ENCODE results near the gene SMG9. TPM values are rescaled to one million over a fixed set of nuclear protein-coding genes. Genes with fewer than 3 reads are reported as not detected.

Gene SMG9
- total and polyA plus RNA-seq, 2 of the 4 experiments (the other 2 are of a cell fraction), result 4.8 to 24.3 TPM

GRCh38 chr19:43774103-43774939 lies 19.6 kb upstream of the SMG9 start (continued):
- peak; percentile 96 for TF ChIP-seq CTCF (conservative IDR thresholded peaks at IDR 0.05; ENCODE audit: low read depth, low read length)
- TF ChIP-seq RAD21 (IDR thresholded peaks at IDR 0.05; ENCODE audit: low read length), result peak; percentile 67

DNA sequence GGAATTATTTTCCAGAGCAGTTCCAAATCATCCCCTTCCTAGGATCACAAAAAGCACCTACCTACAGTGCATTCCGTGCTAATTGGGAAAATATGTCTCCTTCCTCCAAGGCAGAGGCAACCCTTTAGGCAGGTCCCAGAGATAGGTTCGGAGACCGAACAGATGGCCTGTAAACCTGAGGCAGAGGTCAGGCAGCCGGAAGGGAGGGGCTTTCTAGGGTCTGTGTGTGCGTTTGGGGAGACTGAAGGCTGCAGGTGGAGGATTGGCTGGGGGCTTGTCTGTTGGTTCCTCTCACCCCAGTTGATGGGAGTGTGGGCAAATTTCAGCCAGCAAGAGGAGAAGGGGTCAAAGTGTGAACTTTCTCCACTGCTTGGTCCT lies 19.0 kb upstream of the SMG9 start:
- WGBS, 2 experiments (ENCODE audit: extremely low coverage in 2 of 2, insufficient read length in 1 of 2), result 0% methylated on average over 1 of the region's 5 CpGs; no CpG with 5 or more reads in 1 of the 2 experiments
- H4K5ac ChIP-seq (ENCODE audit: low read depth, low read length), result no peak overlapping the region
- no peak overlapping the region for H3K4ac ChIP-seq (ENCODE audit: low read depth, low read length)
- POLR2A ChIA-PET (ENCODE audit: unreplicated experiment), result no interaction called here
- H3K79me1 ChIP-seq (ENCODE audit: low read depth in 1 of 2, low read length in 2 of 2), result no peaks in the 10 kb centered on the region
- peak overlapping the region; percentile 90 for H2AK9ac ChIP-seq (replicated peaks; ENCODE audit: low read depth, low read length, poor library complexity)
- no peaks in the 10 kb centered on the region for H3K9me3 ChIP-seq (ENCODE audit: control insufficient read depth, insufficient read depth, low read length)
- no peak overlapping the region for H2AK5ac ChIP-seq (ENCODE audit: low read depth, low read length)
- H3K14ac ChIP-seq (replicated peaks; ENCODE audit: low read depth, low read length), result no peak overlapping the region
- H4K20me1 ChIP-seq (ENCODE audit: insufficient read depth, low read length), result no peaks in the 10 kb centered on the region; the same call in 1 of the 2 replicates
- DNase-seq, result no peak
- dilution Hi-C loops (cut with HindIII; ENCODE audit: low sequenced_read_pairs, unreplicated experiment), result no loop called here
- peaks cover 3% of the 10 kb centered on the region for H3K4me1 ChIP-seq (ENCODE audit: control insufficient read depth, insufficient read depth, low read length)
- H2BK5ac ChIP-seq (ENCODE audit: low read depth, low read length, poor library complexity, severe bottlenecking), result no peak overlapping the region
- no peak for ATAC-seq (ENCODE audit: low read depth)
- H2BK15ac ChIP-seq (ENCODE audit: low read depth, low read length), result no peak overlapping the region
- H3K27me3 ChIP-seq (ENCODE audit: control insufficient read depth, insufficient read depth, low read length), result peaks cover 11% of the 10 kb centered on the region
- H3K4me3 ChIP-seq (ENCODE audit: insufficient read depth, low read depth, low read length), result no peak overlapping the region
- no TSS peak for BruUV-seq (replicated peaks)
- intact Hi-C loops (cut with micrococcal nuclease), result no loop called here
- in situ Hi-C loops (cut with MboI; ENCODE audit: low sequenced_read_pairs), result no loop called here
- H4K8ac ChIP-seq (ENCODE audit: low read depth in 2 of 2, low read length in 2 of 2), result no peak overlapping the region
- H3K4me2 ChIP-seq (ENCODE audit: low read depth, low read length), result no peak overlapping the region
- no peak overlapping the region for H3K56ac ChIP-seq (ENCODE audit: extremely low read depth, insufficient read depth, low read length)
- CTCF ChIA-PET, result interaction anchor here (0.6 to 1.4 kb wide), 5 partner anchors 9 to 35 kb away, joined by 3 to 10 read pairs (median 4); no protein-coding TSS in a partner anchor
- no peaks in the 10 kb centered on the region for H3K36me3 ChIP-seq (ENCODE audit: control insufficient read depth, insufficient read depth, low read length)
- H2AFZ ChIP-seq (replicated peaks; ENCODE audit: low read length, poor library complexity), result peak overlapping the region; percentile 91
- no peak overlapping the region for H2BK120ac ChIP-seq (ENCODE audit: low read depth, low read length)
- H4K91ac ChIP-seq (ENCODE audit: insufficient read depth, low read depth, low read length), result no peak overlapping the region
- H3K23ac ChIP-seq (ENCODE audit: low read depth, low read length), result no peak overlapping the region
- no peak overlapping the region for H2BK20ac ChIP-seq (ENCODE audit: low read depth, low read length)
- H3K9ac ChIP-seq (ENCODE audit: low read depth, low read length), result no peak overlapping the region
- no peak overlapping the region for H3K18ac ChIP-seq (ENCODE audit: low read depth, low read length)
- no peak overlapping the region for H3K27ac ChIP-seq (ENCODE audit: insufficient read depth, low read length)
- H3K9me1 ChIP-seq (ENCODE audit: insufficient read depth, low read length), result 0 out of 2 replicates have a peak, but pooled peaks cover 3% of the 10 kb centered on the region
- TF ChIP-seq MXI1 (IDR thresholded peaks at IDR 0.05; ENCODE audit: borderline replicate concordance, low read depth, low read length) (no peak), RAD21 (IDR thresholded peaks at IDR 0.05; ENCODE audit: low read length) (no peak), POLR2A (IDR thresholded peaks at IDR 0.05; ENCODE audit: low read depth, low read length) (no peak), CEBPB (IDR thresholded peaks at IDR 0.05; ENCODE audit: low read depth, low read length) (no peak), NFE2L2 (IDR thresholded peaks at IDR 0.05; ENCODE audit: low read depth, low read length) (no peak), RFX5 (IDR thresholded peaks at IDR 0.05; ENCODE audit: low read depth, low read length) (no peak), CTCF (conservative IDR thresholded peaks at IDR 0.05; ENCODE audit: low read depth, low read length) (no peak), CHD1 (IDR thresholded peaks at IDR 0.05; ENCODE audit: low read depth, low read length) (no peak), RCOR1 (IDR thresholded peaks at IDR 0.05; ENCODE audit: insufficient replicate concordance, low read length) (no peak), MAZ (IDR thresholded peaks at IDR 0.05; ENCODE audit: borderline replicate concordance, low read depth, low read length) (no peak), BHLHE40 (IDR thresholded peaks at IDR 0.05; ENCODE audit: low read depth, low read length) (no peak), MAFK (IDR thresholded peaks at IDR 0.05; ENCODE audit: low read depth, low read length) (no peak), FOS (IDR thresholded peaks at IDR 0.05; ENCODE audit: low read depth, low read length) (no peak)
